DMS53 treated with DMSO at 0.1 percent for 48 hours (cell line): ENCODE results near the gene HLX.

Experiments
- DNase-seq: peaks from one replicate; lab custom pipeline; 2025; ENCODE audit not compliant: unreplicated experiment; lab: John Stamatoyannopoulos, UW

HLX gene

GRCh38 chr1:220880726-220881506, 1.7 kb downstream of the HLX start:
- DNase-seq, result peak; percentile 37

GRCh38 chr1:220882061-220882891, 3.0 kb downstream of the HLX start:
- peak; percentile 62 for DNase-seq

DNA sequence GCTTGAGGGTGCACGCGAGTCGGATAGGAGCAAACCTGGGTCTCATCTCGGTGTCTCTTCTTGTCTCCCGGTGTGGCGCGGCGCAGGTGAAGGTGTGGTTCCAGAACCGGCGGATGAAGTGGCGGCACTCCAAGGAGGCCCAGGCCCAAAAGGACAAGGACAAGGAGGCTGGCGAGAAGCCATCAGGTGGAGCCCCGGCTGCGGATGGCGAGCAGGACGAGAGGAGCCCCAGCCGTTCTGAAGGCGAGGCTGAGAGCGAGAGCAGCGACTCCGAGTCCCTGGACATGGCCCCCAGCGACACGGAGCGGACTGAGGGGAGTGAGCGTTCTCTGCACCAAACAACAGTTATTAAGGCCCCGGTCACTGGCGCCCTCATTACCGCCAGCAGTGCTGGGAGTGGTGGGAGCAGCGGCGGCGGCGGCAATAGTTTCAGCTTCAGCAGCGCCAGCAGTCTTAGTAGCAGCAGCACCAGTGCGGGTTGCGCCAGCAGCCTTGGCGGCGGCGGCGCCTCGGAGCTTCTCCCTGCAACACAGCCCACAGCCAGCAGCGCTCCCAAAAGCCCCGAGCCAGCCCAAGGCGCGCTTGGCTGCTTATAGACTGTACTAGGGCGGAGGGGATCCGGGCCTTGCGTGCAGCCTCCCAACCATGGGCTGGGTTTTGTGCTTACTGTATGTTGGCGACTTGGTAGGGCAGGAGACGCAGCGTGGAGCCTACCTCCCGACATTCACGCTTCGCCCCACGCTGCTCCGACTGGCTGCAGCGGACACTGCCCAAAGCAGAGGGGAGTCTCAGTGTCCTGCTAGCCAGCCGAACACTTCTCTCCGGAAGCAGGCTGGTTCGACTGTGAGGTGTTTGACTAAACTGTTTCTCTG, 5.1 kb downstream of the HLX start:
- DNase-seq, result no peak

GRCh38 chr1:220884981-220885918, 6.0 kb downstream of the HLX start:
- DNase-seq, result no peak

GRCh38 chr1:220885971-220886370, 6.7 kb downstream of the HLX start:
- no peak for DNase-seq

DNA sequence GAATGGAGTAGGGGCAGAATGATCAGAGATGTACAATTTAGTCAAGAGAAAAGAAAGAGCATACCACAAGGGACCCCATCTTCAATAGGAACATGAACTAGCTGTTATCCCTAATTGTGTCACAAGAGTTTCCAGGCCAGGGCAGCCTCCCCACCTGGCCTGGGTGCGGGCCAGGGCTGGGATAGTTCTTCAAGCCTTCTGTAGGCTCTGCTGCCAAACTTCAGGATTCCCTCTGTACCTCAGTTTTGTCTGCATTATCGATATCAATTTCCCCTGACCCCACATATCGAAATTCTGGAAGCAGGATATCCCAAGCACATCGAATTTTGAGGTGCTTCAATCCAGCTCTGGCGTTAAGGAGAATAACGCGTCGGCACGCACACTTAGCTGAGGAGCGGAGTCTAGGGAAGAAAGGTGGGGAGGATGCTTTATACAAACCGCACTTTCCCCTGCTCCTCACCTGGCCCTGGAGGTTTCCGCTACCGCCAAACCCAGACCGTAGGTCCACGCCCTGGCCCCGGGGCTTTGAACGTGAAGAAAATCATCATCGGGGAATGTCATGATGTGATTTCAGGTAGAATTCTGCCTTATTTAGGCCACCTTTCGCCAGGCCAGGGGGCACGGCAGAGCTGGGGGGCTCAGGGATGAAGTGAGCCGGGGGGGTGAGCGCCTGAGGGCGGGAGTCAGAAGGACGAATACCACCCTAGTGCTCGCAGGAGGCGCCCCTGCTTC, 7.4 kb downstream of the HLX start:
- no peak for DNase-seq

- DNase-seq, result no peak
These were observed 7.9 kb downstream of the HLX start for GRCh38 chr1:220887202-220887519.

DNA sequence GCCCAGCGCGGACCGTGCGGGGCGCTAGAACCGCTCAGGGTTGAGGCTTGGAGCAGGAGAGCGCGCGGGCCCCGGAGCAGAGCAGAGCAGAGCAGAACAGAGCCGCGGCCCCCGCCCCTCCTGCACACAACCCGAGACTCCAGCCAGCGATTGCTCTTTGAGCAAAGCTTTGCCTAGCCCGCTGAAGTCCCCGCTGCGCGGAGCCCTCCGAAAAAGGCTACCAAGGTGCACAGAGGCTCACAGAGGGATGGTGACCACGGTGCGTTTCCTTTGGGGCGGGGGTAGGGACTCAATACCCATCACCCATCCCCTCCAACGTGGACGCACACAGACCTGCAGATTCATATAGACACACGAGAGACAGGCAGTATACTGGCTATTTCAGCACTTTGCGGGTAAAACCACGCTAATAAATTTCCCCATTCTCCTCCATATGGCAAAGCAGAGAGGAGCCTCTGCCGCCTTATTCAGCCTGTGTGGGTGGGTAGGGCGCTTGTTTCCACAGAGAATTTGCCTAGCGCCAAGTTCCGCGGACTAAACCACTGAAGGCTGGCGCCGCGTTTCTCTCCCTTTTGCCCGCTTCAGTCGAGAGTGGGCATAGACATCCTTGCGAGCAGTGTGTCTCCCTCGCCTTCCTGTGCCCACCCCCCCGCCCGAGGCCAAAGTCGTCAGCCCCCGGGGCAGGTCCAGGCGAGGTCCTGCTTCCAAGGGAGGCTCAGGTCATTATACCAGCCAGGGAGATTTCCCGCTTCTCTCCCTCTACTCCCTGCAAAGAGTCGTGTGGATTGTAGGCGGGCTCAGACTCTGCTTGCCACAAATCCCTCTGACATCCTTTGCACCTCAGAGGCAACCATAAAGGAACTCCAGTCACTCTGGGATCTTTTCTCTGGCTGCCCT, 8.5 kb downstream of the HLX start:
- no peak for DNase-seq

DNA sequence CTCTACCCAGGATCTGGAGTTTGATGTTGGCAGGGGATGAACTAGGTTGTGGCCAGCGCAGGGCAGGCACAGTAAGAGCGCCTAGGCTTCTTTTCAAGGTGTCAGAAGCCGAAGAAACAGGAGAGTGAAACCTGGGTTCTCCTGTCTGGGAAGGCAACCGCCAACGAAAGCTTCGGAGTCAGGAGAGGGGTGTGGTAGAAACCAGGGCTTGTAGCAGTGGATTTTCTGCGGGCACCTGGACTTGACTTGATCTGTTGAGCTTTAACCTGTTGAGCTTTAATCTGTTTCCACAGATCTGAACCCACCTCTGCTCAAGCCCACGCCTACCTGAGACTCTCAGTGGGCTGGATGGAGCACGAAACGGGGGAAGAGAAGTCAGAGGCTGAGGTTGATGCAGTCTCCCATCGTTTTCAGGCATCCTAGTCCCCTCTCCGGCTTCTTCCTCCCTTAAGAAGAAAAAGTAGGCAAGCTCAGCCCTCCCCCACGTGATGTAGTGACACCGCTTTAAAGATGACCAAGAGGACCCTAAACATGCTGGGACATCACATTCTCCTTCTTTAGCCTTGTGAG, 9.3 kb downstream of the HLX start:
- no peak for DNase-seq

GRCh38 chr1:220889333-220889732, 10.1 kb downstream of the HLX start:
- no peak for DNase-seq

- no peak for DNase-seq
These were observed 10.6 kb downstream of the HLX start for GRCh38 chr1:220889848-220890287.

DNA sequence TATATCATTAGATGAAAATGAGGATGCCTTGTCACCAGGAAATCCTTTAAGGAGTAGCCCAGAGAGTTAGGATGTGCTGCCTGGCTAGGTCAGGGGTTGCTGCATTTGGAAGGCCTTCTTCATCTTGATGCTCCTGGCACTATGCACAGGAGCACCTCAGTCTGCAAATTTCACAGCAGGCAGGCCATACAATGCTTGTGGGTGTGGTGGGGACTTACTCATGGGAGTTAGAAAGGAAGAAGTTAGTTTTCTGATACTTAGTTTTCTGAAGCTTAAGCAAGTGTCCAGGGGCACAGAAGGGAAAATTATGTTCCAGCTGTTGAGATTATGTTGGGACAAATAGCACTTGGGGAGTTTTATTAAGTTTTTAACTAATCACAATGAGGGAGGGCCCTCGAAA, 11.4 kb downstream of the HLX start:
- no peak for DNase-seq

DNA sequence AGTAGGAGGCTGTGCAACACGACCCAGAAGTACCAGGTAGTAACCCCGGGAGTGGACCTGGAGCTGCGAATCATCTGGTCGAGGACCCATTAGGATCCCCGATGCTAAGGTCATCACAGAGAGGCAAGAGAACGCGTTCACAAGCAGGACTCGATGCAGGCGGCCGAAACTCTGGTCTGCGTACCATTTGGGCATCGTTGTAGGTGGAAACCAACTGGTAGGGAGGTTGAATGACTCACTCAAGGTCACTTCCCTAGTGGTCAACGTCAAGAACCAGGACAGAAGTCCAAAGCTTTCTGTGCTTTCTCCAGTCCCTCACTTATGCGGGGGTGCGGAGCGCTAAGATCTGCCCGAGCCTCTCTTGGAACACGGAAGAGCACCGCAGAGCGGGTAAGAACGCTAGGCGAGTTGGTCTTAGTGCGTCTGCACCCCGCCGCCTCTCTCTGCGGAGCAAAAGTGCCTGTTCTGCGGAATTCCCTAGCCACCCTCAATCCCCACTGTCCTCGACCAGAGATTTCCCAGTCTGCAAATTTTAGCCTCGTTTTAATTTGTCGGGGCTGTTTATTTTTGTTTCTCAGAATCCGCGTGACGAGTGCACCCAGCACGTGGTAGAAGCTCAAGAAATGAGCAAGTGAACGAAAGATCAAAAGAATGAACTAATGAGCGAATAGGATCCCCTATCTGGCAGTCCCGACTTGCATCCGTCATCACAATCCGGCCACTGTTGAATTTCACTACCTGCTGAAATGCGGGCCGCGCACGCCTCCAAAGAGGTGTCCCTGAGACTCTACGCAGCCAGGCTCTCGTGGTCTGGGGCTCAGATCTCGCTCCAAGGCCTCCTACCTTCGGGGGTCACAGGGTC, 12.2 kb downstream of the HLX start:
- no peak for DNase-seq

DNA sequence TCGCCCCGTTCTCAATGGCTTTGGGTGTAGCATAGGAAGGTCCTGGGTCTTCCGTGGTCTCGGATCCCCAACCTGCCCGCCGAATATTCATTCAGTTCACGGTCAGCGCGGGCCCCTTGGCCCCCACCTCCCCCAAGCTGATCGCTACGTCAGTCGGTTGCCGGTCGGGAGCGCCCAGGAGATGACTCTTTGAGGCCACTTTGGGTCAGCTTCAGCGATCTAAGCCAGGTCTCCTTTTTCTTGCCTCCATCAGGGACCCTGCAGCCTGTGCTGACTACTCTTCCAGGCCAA, 12.8 kb downstream of the HLX start:
- no peak for DNase-seq

DNA sequence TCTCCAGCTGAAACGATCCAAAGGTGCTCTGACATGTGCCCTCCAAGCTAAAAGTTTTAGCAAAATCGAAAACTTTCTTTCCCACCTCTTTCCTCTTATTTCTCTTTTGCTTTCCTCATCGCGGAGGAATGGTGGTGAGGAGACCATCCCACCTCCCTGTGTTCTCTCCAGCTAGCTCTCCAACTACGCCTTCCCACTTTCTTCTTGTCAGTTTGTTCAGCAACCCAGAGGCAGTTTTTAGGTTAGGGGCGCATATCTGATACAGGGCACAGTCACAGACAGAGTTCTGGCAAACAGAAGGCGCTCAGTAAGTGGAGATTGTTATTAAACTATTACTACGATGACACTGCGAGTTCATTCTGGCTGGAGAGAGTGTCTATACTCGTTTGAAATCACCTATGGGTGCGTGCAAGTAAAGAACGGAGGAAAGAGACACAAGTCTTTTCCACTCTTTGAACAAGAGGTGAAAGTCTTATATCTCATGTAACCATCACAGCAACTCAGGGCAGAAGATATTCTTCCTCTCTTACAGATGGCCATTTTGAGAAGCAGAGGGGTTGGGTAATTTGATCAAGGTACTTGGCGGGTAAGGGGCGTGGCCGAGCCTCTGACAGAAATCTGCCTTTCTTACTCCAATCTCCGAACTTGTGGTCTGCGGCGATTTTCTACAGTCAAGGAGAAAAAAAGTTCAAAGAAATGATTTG, 13.9 kb downstream of the HLX start:
- DNase-seq, result no peak

- no peak for DNase-seq
These were observed 14.4 kb downstream of the HLX start for GRCh38 chr1:220893701-220894024.
